Lower leg skin (tissue), 4 donors: ENCODE data around the gene TLNRD1. TPM values are rescaled to one million over a fixed set of nuclear protein-coding genes. Genes with fewer than 3 reads are reported as not detected.

Experiments
- DNase-seq, 2 donors: peaks; one replicate each; pipeline ENCODE4 v3.0.0-alpha.2; 2019; ENCODE audit warnings: low spot score in 2 of 2
- H3K4me3 ChIP-seq: fragments of 200-600 bp; sonication (generic); 2 replicates; pipeline ENCODE4 v1.5.1; 2017; ENCODE audit warnings: mild to moderate bottlenecking, low read depth; ENCODE audit not compliant: poor library complexity, severe bottlenecking
- CTCF ChIP-seq, 3 donors: fragments of 450-650 bp; IDR thresholded peaks; one replicate each; pipeline ENCODE4 v1.5.1; 2016; ENCODE audit warnings: antibody characterized with exemption in 3 of 3, mild to moderate bottlenecking in 3 of 3, moderate library complexity in 2 of 3
- POLR2A ChIP-seq, 2 donors: fragments of 450-650 bp; IDR thresholded peaks; one replicate each; pipeline ENCODE4 v1.6.1; 2016 to 2017; ENCODE audit warnings: antibody characterized with exemption in 2 of 2, mild to moderate bottlenecking in 1 of 2, moderate library complexity in 1 of 2
- WGBS, 2 donors: methylation state at CpG; one replicate each; pipeline ENCODE4 v1.1.5; 2018; 5-methylcytosine and 5-hydroxymethylcytosine counted together
- intact Hi-C: fragments of 100-400 bp; cut with DNase I; formaldehyde crosslinking; loops from one replicate; pipeline ENCODE4 v1.15.0; 2023; ENCODE audit warnings: low total_unique reads
- total RNA-seq, 4 donors: library from RNA; depleted of rRNA; stranded (reverse); fragments of >200 nt; gene quantifications; one replicate each; pipeline ENCODE4 v1.1.0, GENCODE V29; 2016

Gene TLNRD1
- total RNA-seq, 4 donors from 2014 or later: 7.3 to 15.0 (median 12.1) TPM

GRCh38 chr15:80967991-80968510 lies 32.7 kb upstream of the TLNRD1 start:
- intact Hi-C loops: loop anchor here (5.0 to 10.0 kb wide), 3 partner anchors 183 to 511 kb away; no protein-coding TSS in a partner anchor
- peak in 1 of 2 donors; percentile 71 for DNase-seq
- TF ChIP-seq POLR2A (IDR thresholded peaks at IDR 0.05) (no peak), CTCF (IDR thresholded peaks at IDR 0.05) (no peak)
- no peak overlapping the region for H3K4me3 ChIP-seq
- WGBS, 2 donors: 96% methylated on average over 4 of the region's 4 CpGs

GRCh38 chr15:80969316-80969715 lies 31.4 kb upstream of the TLNRD1 start:
- intact Hi-C loops: loop anchor here (5.0 to 10.0 kb wide), 3 partner anchors 185 to 512 kb away; no protein-coding TSS in a partner anchor
- DNase-seq: peak in 1 of 2 donors; percentile 17

GRCh38 chr15:80970018-80970657 lies 30.6 kb upstream of the TLNRD1 start:
- intact Hi-C loops: no loop called here
- TF ChIP-seq CTCF (IDR thresholded peaks at IDR 0.05) (peak in 1 of 3 donors; percentile 49), POLR2A (IDR thresholded peaks at IDR 0.05) (no peak)
- DNase-seq: peak in 1 of 2 donors; percentile 53
- whole genome bisulfite sequencing, 2 donors: 50 to 52% methylated on average over 12 of the region's 12 CpGs
- no peak overlapping the region for H3K4me3 ChIP-seq

More at GRCh38 chr15:80969316-80969715, 31.4 kb upstream of the TLNRD1 start:
- no peak overlapping the region for H3K4me3 ChIP-seq
- TF ChIP-seq CTCF (IDR thresholded peaks at IDR 0.05) (no peak), POLR2A (IDR thresholded peaks at IDR 0.05) (no peak)
- 88 to 94% methylated on average over 7 of the region's 7 CpGs for WGBS, 2 donors

GRCh38 chr15:80970658-80971057 lies 30.1 kb upstream of the TLNRD1 start:
- 77 to 78% methylated on average over 3 of the region's 3 CpGs for WGBS, 2 donors
- intact Hi-C loops: no loop called here
- TF ChIP-seq POLR2A (IDR thresholded peaks at IDR 0.05) (no peak), CTCF (IDR thresholded peaks at IDR 0.05) (no peak)

GRCh38 chr15:80971143-80971542 lies 29.6 kb upstream of the TLNRD1 start:
- TF ChIP-seq POLR2A (IDR thresholded peaks at IDR 0.05): no peak
- TF ChIP-seq CTCF (IDR thresholded peaks at IDR 0.05): no peak
- intact Hi-C loops: no loop called here
- no peak for DNase-seq
- H3K4me3 ChIP-seq: no peak overlapping the region
- WGBS, 2 donors: 80 to 92% methylated on average over 2 of the region's 2 CpGs

More at GRCh38 chr15:80970658-80971057, 30.1 kb upstream of the TLNRD1 start:
- no peak overlapping the region for H3K4me3 ChIP-seq
- DNase-seq: no peak
